Right renal pelvis (tissue), 4 donors: Measurements from ENCODE around the gene AMD1. TPM values are rescaled to one million over a fixed set of nuclear protein-coding genes. Genes with fewer than 3 reads are reported as not detected.
"Not testable (repeated sequence)": the region's sequence is repeated elsewhere in the genome, so short reads cannot be mapped to it uniquely, and the experiment has no call there.

ENCODE experiments used
- DNase-seq, 4 donors: peaks; one replicate each; pipeline ENCODE4 v3.0.0-alpha.2; 2013; ENCODE audit warnings: low read depth in 4 of 4, low spot score in 3 of 4, missing footprints in 1 of 4
- polyA plus RNA-seq, 4 donors: library from polyadenylated mRNA; unstranded; fragments of 120-200 nt; gene quantifications; one replicate each; pipeline ENCODE4 v1.2.1, GENCODE V29; 2013; ENCODE audit not compliant: insufficient read length in 4 of 4

Gene AMD1
- polyA plus RNA-seq, 4 donors: 73.4 to 91.6 (median 86.9) TPM

DNA sequence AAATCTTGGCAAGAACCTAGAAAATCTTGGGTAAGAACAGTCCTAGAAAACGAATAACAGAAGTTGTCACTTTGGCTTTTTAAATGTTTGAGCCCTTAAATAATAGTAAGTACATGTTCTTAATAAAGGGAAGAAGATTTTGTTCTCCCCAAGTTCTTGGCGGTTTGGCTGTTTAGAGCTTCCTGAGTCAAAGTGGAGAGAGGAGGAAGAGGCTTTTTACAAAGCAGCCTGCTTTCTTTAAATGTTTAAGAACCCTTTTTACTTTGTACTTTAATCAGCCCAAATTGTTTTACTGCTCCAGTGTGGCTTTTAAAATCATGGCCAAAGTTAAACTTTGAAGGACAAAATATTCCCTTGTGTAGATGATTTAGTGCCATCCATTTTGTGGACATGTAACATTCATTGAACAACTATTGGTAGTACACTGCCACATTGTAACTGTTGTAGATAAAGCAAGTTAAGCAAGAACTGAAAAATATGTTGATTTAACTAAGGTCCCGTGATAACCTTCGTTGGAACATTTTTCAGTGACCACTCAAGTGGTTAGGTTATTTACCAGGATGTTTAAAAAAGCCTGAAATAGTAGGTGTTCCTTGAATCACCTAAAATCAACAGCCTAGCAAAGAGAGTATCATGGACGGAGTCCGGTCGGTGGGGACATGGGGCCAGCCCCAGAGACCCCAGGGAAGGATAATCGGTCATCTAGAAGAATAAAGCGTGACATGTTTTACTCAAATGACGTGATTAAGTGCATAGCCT is 2.4 kb downstream of the AMD1 start:
- DNase-seq: peak in 1 of 4 donors; percentile 10

DNA sequence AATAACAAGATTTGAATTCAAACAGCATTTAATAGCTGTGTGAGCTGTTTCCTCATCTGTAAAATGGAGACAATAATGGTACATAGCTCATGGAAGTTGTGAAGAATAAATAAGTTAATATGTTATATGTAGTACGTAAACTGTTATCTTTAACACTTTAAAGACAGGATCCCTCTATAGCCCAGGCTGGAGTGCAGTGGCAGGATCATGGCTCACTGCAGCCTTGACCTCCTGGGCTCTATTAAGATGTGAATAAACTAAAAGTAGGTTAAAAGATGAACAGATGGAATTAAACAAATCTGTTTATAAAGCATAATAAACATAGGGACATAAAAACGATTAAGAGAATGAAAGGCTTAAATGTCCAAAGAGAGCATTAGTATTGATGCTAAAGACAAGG is 3.0 kb downstream of the AMD1 start:
- no peak for DNase-seq

DNA sequence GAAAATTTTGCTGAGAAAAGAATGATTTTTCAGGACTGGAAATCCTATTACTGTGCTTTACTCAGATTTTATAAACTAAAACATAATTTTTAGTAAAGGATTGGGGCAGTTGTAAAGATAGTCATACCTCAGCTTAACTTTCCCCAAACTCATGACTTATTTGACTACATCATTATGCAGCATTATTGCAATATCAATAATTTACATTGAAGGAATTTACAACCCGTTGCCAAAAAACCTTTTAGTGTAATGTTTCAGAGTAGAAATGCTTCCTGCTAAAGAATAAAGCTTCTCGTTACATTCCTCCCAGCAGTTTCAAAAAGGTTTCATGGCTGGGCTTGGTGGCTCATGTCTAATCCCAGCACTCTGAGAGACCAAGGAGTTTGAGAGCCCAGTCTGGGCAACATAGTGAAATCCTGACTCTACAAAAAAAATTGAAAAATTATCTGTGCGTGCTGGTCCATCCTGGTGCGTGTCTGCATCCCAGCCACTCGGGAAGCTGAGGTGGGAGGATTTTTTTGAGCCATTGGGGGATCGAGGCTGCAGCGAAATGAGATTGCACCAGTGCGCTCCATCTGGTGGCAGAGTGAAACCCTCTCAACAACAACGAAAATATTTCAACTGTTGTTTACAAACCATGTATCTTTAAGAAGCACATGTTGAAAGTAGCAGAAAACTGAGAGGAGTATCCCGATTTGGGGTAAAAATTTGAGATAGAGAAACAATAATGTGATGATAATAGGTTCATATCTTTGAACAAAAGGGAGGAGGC is 4.4 kb downstream of the AMD1 start:
- DNase-seq: peak in 1 of 4 donors; percentile 27

DNA sequence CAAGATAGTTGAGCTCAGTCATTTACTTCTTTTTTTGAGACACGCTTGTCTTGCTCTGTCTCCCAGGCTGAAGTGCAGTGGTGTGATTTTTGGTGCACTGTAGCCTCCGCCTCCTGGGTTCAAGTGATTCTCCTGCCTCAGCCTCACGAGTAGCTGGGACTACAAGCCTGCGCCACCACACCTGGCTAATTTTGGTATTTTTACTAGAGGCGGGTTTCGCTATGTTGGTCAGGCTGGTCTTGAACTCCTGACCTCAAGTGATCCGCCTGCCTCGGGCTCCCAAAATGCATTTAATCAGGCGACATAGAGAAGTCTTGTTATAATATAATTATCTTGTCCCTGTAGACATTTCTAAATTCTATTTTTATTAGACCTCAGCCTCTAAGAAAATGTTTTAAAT is 6.1 kb downstream of the AMD1 start:
- no peak for DNase-seq

DNA sequence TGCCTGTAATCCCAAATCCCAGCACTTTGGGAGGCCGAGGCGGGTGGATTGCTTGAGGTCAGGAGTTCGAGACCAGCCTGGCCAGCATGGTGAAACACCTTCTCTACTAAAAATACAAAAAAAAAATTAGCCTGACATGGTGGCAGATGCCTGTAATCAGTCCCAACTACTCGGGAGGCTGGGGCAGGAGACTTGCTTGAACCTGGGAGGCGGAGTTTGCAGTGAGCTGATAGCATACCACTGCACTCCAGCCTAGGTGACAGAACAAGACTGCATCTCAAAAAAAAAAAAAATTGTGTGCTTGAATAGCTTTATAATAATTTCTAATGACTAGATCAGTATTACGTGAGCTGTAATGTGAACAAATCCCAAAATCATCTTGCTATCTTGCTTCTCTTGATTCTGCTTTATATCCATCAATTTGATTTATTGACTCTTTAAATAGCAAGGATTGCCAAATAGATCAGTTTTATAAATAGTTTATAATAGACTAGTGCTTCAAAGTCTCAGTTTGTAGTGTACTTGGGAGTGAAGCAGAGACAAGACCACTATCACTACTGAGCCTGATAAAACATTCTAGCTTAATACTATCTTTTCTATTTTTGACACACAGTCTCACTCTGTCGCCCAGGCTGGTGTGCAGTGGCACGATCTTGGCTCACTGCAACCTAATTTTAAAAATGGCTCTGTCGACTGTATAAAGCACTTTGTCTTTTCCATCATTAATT is 7.1 kb downstream of the AMD1 start:
- DNase-seq: no peak

DNA sequence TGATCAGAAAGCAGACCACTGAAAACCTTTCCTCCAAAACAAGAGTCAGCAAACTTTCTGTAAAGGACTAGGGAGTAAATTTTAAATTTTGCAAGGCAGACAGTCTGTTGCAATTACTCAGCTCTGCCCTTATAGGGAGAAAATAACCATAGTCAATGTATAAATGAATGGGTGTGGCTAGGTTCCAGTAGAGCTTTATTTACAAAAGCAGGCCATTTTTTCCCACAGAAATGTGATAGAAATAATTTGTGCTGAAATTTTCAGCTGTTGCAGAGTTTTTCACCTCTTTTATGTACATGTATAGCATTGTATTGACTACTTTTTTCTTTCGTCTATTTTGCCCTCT is 7.7 kb downstream of the AMD1 start:
- no peak for DNase-seq

DNA sequence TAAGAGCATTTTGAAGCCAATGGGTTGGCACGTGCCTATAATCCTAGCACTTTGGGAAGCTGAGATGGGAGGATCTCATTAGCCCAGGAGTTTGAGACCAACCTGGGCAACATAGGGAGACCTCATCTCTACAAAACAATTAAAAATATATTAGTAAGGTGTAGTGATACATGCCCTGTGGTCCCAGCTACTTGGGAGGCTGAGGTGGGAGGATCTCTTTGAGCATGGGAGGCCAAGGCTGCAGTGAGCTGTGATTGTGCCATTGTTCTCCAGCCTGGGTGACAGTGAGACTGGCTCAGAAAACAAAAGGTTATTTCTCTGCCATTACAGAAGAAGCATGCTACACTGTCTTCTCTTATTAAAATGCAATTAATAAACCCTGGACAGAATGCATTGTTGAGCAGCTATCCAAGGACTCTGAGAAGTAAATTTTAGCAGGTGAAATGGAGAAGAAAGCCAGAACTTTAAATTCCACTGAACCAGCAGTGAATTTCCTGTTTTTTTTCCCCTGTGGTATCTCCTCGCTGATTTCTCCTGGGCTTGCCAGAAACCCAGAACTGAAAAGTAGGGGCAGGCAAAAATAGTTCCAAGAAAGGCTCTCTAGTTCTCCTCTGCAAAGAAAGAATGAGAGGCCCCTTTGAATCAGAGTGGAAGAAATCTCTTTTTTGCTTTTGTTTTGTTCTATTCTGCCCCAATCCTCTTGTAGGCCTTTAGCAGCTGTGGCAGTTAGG is 8.4 kb downstream of the AMD1 start:
- DNase-seq: no peak

DNA sequence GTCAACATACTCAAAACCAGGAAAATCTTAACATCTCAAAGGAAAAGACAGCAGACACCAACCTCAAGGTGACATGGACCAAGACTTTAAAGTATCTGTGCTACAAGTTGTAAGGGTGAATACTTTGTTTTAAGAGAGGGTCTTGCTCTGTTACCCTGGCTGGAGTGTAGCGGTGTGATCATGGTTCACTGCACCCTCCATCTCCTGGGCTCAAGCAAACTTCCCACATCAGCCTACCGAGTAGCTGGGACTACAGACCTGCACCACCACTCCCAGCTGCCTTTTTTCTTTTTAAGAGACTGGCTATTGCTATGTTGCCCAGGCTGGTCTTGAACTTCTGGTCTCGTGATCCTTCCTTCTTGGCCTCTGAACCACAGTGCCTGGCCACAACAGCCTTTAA is 9.7 kb downstream of the AMD1 start:
- DNase-seq: no peak

DNA sequence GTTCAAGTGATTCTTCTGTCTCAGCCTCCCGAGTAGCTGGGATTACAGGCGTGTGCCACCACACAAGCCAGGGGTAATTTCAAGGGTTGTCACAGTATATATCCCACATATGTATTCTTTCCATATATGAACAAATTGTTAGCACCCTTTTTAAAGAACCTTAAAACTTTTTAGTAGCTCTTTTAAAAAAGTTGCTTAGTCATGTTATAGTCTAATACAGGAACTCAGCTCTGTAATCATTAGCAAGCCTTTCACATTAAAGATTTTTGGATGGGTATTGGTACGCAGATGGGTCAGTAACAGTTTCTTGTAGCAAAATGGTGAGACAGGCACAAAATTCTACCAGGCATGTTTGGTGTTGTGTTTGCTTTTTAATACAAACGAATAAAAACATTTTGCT is 10.9 kb downstream of the AMD1 start:
- no peak for DNase-seq

DNA sequence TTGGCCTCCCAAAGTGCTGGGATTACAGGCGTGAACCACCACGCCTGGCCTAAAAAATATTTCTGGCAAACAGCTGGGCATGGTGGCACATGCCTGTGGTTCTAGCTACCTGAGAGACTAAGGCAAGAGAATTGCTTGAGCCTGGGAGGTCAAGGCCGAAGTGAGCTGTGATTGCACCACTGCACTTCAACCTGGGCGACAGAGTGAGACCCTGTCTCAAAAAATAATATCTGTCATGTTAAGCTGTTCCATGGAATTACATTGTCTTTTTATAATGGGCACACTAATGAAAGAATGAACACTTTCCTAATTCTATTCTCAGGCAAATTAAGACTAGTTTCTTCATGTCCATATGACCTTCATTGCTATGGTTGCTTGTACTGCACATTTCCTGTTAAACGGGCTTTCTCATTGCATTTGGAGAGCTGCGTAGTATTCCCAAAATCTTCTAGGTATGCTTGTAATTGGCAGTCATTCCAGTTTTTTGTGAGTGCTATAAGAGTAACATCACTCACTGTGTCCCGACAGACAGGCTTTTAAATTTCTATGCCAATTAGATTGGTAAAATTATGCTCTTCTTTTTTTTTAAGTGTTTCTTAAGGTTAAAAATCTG is 12.1 kb downstream of the AMD1 start:
- DNase-seq: no peak

DNA sequence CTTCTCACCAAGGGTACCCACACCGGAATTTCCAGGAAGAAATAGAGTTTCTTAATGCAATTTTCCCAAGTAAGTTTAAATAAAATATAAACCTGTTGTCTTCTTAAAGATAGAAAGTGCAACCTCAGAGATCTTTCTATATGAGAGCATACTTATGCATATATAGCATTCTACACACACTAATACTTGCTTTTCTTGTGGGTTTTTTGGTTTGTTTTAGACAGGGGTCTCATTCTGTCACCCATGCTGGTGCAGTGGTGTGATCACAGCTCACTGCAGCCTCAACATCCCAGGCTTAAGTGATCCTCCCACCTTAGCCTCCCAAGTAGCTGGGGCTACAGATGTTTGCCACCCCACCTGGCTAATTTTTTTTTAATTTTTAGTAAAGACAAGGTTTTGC is 15.7 kb downstream of the AMD1 start:
- DNase-seq: no peak

DNA sequence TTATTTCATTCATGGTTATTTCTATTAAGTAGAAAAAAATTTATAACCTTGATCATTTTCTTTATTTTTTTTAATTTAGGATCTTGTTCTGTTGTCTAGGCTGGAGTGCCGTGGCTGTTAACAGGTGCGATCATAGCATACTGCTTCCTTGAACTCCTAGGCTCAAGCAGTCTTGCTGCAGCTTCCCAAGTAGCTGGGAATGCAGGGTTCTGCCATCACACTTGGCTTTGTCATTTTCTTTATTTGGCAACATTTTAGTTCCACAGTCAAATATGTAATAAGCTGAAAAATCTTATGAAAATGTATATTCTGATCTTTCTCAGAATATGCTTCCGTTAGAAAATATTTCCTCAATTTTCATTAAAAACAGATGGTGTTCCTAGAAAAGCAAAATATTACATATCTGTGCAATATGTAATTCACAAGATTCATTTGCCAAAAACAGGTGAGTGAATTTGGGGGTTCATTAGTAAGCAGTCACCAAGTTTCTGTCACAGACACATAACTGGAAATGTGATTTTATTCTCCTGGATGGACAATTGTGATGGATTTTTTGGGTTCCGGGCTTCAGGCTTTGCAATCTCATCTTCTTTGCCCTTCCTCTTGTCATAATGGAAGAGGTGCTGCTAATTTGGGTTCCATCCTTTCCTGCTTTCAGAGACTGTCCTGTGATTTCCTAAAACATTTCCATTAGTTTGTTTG is 21.5 kb downstream of the AMD1 start:
- DNase-seq: no peak

DNA sequence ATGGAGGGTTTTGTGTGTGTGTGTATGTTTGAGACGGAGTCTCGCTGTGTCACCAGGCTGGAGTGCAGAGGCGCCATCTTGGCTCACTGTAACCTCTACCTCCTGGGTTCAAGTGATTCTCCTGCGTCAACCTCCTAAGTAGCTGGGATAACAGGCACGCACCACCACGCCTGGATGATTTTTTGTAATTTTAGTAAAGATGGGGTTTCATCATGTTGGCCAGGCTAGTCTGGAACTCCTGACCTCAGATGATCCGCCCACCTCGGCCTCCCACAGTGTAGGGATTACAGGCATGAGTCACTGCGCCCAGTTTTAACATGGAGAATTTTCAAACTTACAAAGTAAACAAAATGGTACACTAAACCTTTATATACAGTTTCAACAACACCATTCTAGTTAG is 22.8 kb downstream of the AMD1 start:
- no peak for DNase-seq

DNA sequence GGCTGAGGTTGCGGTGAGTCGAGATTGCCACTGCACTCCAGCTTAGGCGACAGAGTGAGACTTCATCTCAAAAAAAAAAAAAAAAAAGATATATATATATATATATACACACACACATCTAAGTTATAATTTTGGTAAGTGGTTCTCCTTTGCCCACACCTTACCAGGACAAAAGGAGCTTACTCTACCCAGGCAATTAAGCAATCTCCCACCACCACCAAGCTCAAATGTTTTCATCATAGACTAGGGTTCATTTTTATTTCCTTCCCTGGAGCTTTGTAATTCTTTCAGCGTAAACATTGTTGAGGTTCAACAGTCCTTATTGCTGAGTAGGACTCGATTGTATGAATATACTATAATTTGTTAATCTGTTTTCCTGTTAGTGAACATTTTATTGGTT is 23.5 kb downstream of the AMD1 start:
- DNase-seq: no peak

DNA sequence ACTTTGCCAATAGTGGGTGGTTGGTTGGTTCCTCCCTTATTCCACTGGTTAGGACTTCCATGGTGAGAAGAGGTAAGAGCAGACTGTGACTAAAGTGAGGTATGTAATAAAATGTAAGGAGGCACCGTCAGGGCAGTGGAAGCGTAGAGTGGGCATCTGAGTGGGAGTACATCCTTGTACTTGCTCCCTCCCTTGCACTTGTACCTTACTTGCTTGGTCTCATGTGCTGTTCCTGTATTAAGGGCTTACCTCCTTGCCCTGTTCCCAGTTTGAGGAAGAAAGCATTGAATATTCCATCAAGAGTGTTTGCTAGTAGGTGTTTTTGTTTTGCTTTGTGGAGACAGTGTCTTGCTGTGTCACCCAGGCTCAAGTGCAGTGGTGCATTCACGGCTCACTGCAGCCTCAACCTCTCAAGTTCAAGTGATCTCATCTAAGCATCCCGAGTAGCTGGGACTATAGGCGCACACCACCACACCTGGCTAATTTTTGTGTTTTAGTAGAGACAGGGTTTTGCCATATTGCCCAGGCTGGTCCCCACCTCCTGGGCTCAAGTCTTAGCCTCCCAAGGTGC is 25.5 kb downstream of the AMD1 start:
- DNase-seq: no peak

DNA sequence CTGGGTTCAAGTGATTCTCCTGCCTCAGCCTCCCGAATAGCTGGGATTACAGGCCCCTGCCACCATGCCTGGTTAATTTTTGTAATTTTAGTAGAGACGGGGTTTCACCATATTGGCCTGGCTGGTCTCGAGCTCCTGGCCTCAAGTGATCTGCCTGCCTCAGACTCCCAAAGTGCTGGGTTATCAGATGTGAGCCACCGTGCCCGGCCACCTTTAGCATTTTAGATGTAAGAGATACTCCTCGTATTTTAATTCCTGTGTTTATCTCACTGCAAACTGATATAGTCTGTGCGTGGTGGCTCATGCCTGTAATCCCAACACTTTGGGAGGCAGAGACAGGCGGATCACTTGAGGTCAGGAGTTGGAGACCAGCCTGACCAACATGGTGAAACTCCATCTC is 27.0 kb downstream of the AMD1 start:
- not testable (repeated sequence) for DNase-seq

DNA sequence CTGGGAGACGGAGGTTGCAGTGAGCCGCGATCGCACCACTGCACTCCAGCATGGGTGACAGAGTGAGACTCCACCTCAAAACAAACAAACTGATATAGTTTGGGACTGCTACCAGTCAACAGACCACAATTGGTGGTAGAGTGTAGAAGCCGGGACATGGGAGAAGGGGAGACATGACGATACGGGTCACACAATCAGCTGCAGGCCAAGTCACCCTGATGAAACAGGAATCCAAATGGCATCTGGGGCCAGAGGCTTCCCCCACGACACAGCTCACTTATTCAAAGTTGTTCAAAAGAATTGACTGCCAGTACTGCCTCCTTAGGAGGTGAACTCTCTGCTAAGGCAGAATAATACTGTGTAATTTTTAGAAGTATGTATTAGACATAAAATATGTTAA is 27.5 kb downstream of the AMD1 start:
- DNase-seq: no peak

DNA sequence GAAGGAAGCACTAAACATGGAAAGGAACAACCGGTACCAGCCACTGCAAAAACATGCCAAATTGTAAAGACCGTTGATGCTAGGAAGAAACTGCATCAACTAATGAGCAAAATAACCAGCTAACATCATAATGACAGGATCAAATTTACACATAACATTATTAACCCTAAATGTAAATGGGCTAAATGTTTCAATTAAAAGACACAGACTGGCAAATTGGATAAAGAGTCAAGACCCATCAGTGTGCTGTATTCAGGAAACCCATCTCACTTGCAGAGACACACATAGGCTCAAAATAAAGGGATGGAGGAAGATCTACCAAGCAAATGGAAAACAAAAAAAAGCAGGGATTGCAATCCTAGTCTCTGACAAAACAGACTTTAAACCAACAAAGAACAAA is 31.7 kb downstream of the AMD1 start:
- DNase-seq: not testable (repeated sequence)

DNA sequence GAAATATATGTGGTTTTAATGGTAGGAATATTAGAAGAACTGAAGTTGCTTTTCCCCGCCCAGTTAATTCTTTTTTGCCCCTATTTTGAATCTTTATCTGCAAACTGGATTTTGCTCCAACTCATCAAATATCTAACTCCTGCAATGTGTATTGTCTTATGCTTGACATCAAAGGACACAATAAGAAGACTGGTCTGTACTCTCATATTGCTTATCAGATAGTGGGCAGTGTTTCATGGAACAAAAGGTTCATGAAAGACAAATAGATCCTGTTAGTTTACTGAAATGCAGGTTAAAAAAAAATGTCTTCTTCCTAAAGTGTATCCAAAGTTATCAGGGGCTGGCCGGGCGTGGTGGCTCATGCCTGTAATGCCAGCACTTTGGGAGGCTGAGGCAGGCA is 56.2 kb downstream of the AMD1 start:
- DNase-seq: no peak

DNA sequence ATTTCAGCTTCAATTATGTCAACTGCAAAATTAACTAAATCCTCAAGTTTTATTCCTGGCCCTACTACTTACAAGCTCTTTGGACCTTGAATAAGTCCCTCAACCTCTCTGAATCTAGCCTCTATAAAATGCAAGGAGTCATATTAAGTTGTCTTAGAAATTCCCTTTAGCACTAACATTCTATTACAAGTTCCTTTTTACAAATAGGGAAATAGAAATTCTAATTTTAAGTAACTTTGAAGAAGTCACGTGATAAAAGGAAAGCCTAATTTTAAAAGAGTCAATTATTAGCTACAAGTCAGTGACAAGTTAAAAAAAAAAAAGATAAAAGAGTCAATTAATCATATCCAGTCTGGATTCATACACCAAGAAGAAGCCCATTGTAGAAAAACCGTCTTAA is 59.3 kb downstream of the AMD1 start:
- DNase-seq: no peak
